ENCODE results near the gene HS6ST2. TPM values are rescaled to one million over a fixed set of nuclear protein-coding genes. Genes with fewer than 3 reads are reported as not detected.

Gene HS6ST2
- total and polyA plus RNA-seq, 10 of the 15 experiments (the other 5 are each of a cell fraction or from before 2014, with no cell fraction given) = not detected

- no peaks in the 10 kb centered on the region for H3K9me3 ChIP-seq (replicated peaks; ENCODE audit: control insufficient read depth, insufficient read depth, low read length)
- no peaks in the 10 kb centered on the region for H3K4me1 ChIP-seq (ENCODE audit: control insufficient read depth, insufficient read depth, low read length)
- ChIA-PET SMC1A (ENCODE audit: uncharacterized antibody, unreplicated experiment) (no interaction called here), POLR2A (no interaction called here), CTCF (interaction anchor here (3.6 kb wide), 1 partner anchor 297 kb away, joined by 21 read pairs; no protein-coding TSS in a partner anchor), RAD21 (ENCODE audit: unreplicated experiment) (no interaction called here)
- no peaks in the 10 kb centered on the region; a peak in 1 of 4 replicates for H3K36me3 ChIP-seq (ENCODE audit: control insufficient read depth in 2 of 2, insufficient read depth in 2 of 2, low read length in 1 of 2)
- FAIRE-seq = no peak
- H3K27me3 ChIP-seq (replicated peaks in 1 of 2; ENCODE audit: control insufficient read depth in 2 of 2, insufficient read depth in 2 of 2, low read length in 1 of 2) = no peaks in the 10 kb centered on the region; a peak in 1 of 4 replicates
- no peak overlapping the region for H3K4me2 ChIP-seq (ENCODE audit: control insufficient read depth, insufficient read depth)
- no TSS peak for BruUV-seq (replicated peaks)
- in situ Hi-C loops (cut with MboI) (loop anchor here (10.0 kb wide), 1 partner anchor 296 kb away; no protein-coding TSS in a partner anchor), intact Hi-C loops (cut with micrococcal nuclease; ENCODE audit: unreplicated experiment) (loop anchor here (5.0 kb wide), 1 partner anchor 298 kb away; no protein-coding TSS in a partner anchor)
- H4K20me1 ChIP-seq (ENCODE audit: control insufficient read depth, insufficient read depth) = no peaks in the 10 kb centered on the region
- no peak for DNase-seq (ENCODE audit: low read depth, low spot score)
- H3K27ac ChIP-seq (ENCODE audit: control insufficient read depth, insufficient read depth) = no peak overlapping the region
- 19% methylated on average over 2 of the region's 2 CpGs for WGBS (ENCODE audit: insufficient coverage, insufficient replicate concordance, low lambda C conversion rate, missing lambda C conversion rate)
- H3K79me2 ChIP-seq (ENCODE audit: control insufficient read depth, insufficient read depth, low read length) = no peaks in the 10 kb centered on the region
- no peak for ATAC-seq
- no peak overlapping the region for H2AFZ ChIP-seq (ENCODE audit: control insufficient read depth, low read depth, low read length)
- no peak overlapping the region for H3K4me3 ChIP-seq
- no peak for TF ChIP-seq USF2 (IDR thresholded peaks at IDR 0.05; ENCODE audit: borderline replicate concordance, low read depth, low read length)
- no peak for TF ChIP-seq BACH1 (IDR thresholded peaks at IDR 0.05; ENCODE audit: borderline replicate concordance)
- no peak for TF ChIP-seq RELA (IDR thresholded peaks at IDR 0.05; ENCODE audit: borderline replicate concordance, partially characterized antibody)
- no peak for TF ChIP-seq SMARCA5 (IDR thresholded peaks at IDR 0.05)
- TF ChIP-seq SIX5 (IDR thresholded peaks at IDR 0.05; ENCODE audit: low read depth, low read length, severe bottlenecking) = no peak
- TF ChIP-seq REST (IDR thresholded peaks at IDR 0.05; ENCODE audit: low read depth, low read length) = no peak
- TF ChIP-seq ATF7 (IDR thresholded peaks at IDR 0.05; ENCODE audit: low read depth) = no peak
- no peak for TF ChIP-seq ASH2L (IDR thresholded peaks at IDR 0.05; ENCODE audit: borderline replicate concordance, low read depth)
- no peak for TF ChIP-seq SIN3A (IDR thresholded peaks at IDR 0.05; ENCODE audit: low read depth, low read length)
- TF ChIP-seq EED (IDR thresholded peaks at IDR 0.05; ENCODE audit: low read depth) = no peak
- TF ChIP-seq FOXM1 (IDR thresholded peaks at IDR 0.05; ENCODE audit: low read depth, low read length) = no peak
- TF ChIP-seq NR2C1 (IDR thresholded peaks at IDR 0.05) = no peak
- no peak for TF ChIP-seq CREB1 (IDR thresholded peaks at IDR 0.05; ENCODE audit: low read depth)
- TF ChIP-seq RUNX3 (IDR thresholded peaks at IDR 0.05; ENCODE audit: low read length) = no peak
- no peak overlapping the region for H3K9ac ChIP-seq (ENCODE audit: control insufficient read depth, insufficient read depth, low read length)
Measured at GRCh38 chrX:132590350-132591026, 367.9 kb downstream of the HS6ST2 start.

Data from GM12878 (cell line).